ENCODE results near the gene ADGRL2.

The ADGRL2 gene

DNA sequence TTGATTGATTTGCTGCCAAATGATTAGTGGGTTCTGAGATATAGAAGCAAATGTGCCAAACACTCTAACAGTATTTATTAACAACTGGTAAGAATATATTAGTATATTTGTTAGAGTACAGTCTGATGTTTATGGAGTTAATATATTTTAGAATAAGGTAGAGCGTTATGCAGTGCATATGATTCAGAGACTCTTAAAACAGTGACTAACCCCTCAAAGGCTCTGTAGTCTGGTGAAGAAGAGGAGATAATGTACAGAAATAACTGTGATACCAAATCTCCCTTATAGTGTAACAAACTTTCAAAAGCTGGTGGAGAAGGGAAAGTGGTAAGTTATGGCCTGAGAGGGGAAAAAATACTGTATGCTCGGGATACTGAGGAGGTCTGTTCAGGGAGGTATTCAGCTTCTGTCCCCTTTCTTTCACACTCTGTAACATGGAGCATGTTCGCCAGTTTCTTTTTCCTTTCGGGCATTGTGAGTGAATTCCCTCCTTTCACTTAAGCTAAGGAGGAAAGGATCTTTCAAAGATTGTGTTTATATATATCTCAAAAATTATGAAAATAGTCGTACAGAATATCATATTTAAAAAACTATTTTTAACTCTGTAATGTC lies 121.2 kb downstream of the ADGRL2 start:
- intact Hi-C loops (cut with micrococcal nuclease) = no loop called here
- H3K4me3 Mint-ChIP-seq = no peak overlapping the region
- H3K27me3 Mint-ChIP-seq = no peaks in the 10 kb centered on the region
- H3K4me1 Mint-ChIP-seq (ENCODE audit: low read depth) = no peaks in the 10 kb centered on the region
- no peaks in the 10 kb centered on the region for H3K9me3 Mint-ChIP-seq
- no peaks in the 10 kb centered on the region for H3K36me3 Mint-ChIP-seq (ENCODE audit: low read depth)
- no peak overlapping the region for H3K27ac Mint-ChIP-seq

GRCh38 chr1:81922955-81923354 lies 122.2 kb downstream of the ADGRL2 start:
- Mint-ChIP-seq H3K36me3 (ENCODE audit: low read depth) (no peaks in the 10 kb centered on the region), H3K27me3 (no peaks in the 10 kb centered on the region), H3K4me3 (no peak overlapping the region), H3K27ac (no peak overlapping the region), H3K9me3 (no peaks in the 10 kb centered on the region), H3K4me1 (ENCODE audit: low read depth) (no peaks in the 10 kb centered on the region)
- intact Hi-C loops (cut with micrococcal nuclease) = no loop called here

DNA sequence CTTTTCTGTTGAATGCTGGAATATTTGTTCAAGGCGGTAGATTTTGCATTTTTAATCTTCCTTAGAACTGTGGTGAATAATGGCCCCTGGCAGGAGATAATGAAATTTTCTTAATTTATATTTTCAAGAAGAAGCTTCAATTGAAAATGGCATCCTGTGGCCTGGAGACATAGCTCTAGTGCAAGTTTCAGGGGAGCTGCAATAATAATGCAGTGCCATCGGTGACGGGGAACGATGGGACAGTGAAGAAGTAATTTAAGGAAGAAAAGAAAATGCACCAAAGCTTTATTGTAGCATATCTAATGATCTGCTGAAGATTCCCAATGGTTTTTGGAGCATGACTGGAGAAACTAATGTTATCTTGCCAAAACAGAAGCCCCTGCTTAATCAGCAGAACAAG lies 128.4 kb downstream of the ADGRL2 start:
- no peaks in the 10 kb centered on the region for H3K36me3 Mint-ChIP-seq (ENCODE audit: low read depth)

DNA sequence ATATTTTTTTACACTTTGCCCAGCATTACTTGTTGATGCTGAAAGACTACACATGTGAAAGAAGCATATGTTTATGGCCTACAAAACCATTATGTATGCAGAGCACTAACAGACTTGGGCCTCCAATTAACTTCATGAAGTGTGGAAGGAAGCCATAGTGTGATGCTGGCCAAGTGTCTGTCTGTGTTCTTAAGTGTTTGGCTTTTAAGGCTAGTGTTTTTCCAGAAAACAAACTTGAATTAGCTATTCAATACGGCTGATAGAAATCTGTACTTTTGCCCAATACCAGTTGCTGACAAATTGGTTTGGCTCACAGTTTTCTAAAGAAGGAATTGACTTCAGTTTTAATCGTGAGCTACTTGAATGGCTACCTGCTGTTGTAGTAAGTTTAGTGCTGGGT lies 136.1 kb downstream of the ADGRL2 start:
- Mint-ChIP-seq H3K4me3 (no peak overlapping the region), H3K27me3 (no peaks in the 10 kb centered on the region), H3K36me3 (ENCODE audit: low read depth) (no peaks in the 10 kb centered on the region), H3K9me3 (no peaks in the 10 kb centered on the region), H3K27ac (no peak overlapping the region), H3K4me1 (ENCODE audit: low read depth) (no peaks in the 10 kb centered on the region)
- intact Hi-C loops (cut with micrococcal nuclease) = no loop called here

More for the DNA sequence above, 128.4 kb downstream of the ADGRL2 start:
- H3K4me3 Mint-ChIP-seq = no peak overlapping the region
- intact Hi-C loops (cut with micrococcal nuclease) = no loop called here
- no peaks in the 10 kb centered on the region for H3K27me3 Mint-ChIP-seq
- H3K9me3 Mint-ChIP-seq = no peaks in the 10 kb centered on the region
- no peaks in the 10 kb centered on the region for H3K4me1 Mint-ChIP-seq (ENCODE audit: low read depth)
- H3K27ac Mint-ChIP-seq = no peak overlapping the region

DNA sequence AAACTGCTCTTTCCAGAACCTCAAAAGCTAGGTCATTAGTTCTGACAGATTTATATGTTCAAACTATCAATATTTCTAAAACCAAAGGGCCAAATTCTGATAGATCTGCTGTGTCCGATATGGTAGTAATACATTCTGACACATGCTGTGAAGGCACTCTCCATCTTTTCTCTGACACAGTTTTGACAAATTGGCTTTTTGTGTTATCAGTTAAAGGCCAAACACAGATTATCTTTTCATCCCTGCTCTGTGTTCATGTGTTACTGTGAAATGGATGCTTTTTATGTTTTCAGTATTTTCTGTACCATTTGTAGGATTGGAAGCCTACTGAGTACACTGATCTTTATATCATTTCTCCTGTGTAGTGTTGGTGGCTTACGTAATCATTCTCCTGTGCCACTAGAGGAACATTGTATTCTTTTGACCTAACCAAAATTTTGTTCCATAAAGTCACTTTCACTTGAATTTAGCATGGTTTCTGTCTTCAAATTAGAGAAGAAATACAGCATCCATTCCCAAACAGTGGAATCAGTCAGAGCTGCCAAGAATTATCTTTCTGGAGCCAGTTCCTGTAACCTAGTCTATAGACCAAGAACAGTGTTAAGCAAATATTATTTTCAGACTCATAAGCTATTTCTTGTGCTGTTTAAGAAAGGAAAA lies 137.2 kb downstream of the ADGRL2 start:
- no peaks in the 10 kb centered on the region for H3K4me1 Mint-ChIP-seq (ENCODE audit: low read depth)
- no peak overlapping the region for H3K4me3 Mint-ChIP-seq
- no peaks in the 10 kb centered on the region for H3K9me3 Mint-ChIP-seq
- no peaks in the 10 kb centered on the region for H3K27me3 Mint-ChIP-seq
- H3K36me3 Mint-ChIP-seq (ENCODE audit: low read depth) = no peaks in the 10 kb centered on the region
- intact Hi-C loops (cut with micrococcal nuclease) = no loop called here
- no peak overlapping the region for H3K27ac Mint-ChIP-seq

DNA sequence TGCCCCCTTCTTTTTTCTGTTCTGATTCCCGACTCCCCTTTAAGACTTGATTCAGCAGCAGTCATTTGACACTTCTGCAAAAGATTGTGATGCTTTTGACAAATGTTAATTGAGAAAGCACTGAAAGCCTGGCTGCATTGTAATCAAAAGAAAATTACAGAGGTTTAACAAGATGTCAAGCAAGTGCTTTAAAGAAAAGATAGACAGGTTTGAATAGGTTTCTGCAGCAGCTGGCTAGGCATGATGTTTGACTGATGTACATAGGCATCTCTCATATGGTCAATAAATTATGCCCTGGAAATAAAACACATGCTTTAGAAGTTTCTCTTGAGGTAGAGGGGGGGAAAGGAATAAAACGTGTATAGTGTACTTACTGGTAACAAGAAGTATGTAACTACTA lies 147.8 kb downstream of the ADGRL2 start:
- no peaks in the 10 kb centered on the region for H3K27me3 Mint-ChIP-seq
- no peak overlapping the region for H3K27ac Mint-ChIP-seq
- no peaks in the 10 kb centered on the region for H3K4me1 Mint-ChIP-seq (ENCODE audit: low read depth)
- no peak overlapping the region for H3K4me3 Mint-ChIP-seq
- no peaks in the 10 kb centered on the region for H3K36me3 Mint-ChIP-seq (ENCODE audit: low read depth)
- peaks cover 10% of the 10 kb centered on the region for H3K9me3 Mint-ChIP-seq
- intact Hi-C loops (cut with micrococcal nuclease) = no loop called here

DNA sequence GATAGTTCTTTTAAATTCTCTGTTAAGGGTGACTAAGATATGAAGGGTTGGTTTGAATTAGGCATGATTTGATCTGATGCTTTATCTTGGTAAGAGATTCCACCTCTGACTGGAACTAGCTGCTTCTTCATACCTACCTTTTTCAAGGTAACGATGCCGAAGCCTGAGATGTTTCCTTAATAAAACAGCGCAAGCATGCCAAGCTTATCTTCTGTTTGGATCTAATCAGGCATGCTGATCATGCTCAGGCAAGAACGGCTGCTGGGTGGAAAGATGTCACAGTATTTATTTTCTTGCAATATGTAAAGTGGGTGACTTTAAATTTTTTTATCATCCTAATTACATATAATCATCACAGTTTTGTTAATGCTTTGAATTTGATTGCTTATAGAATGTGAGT lies 148.7 kb downstream of the ADGRL2 start:
- no peaks in the 10 kb centered on the region for H3K4me1 Mint-ChIP-seq (ENCODE audit: low read depth)
- intact Hi-C loops (cut with micrococcal nuclease) = no loop called here
- H3K4me3 Mint-ChIP-seq = no peak overlapping the region
- no peaks in the 10 kb centered on the region for H3K27me3 Mint-ChIP-seq
- no peak overlapping the region for H3K27ac Mint-ChIP-seq
- no peaks in the 10 kb centered on the region for H3K36me3 Mint-ChIP-seq (ENCODE audit: low read depth)
- H3K9me3 Mint-ChIP-seq = peaks cover 10% of the 10 kb centered on the region

- no peaks in the 10 kb centered on the region for H3K36me3 Mint-ChIP-seq (ENCODE audit: low read depth)
- intact Hi-C loops (cut with micrococcal nuclease) = no loop called here
- no peak overlapping the region for H3K4me3 Mint-ChIP-seq
- no peak overlapping the region for H3K27ac Mint-ChIP-seq
- H3K27me3 Mint-ChIP-seq = no peaks in the 10 kb centered on the region
- H3K4me1 Mint-ChIP-seq (ENCODE audit: low read depth) = no peaks in the 10 kb centered on the region
- peaks cover 10% of the 10 kb centered on the region for H3K9me3 Mint-ChIP-seq
Measured at GRCh38 chr1:81950037-81950436, 149.3 kb downstream of the ADGRL2 start.

GRCh38 chr1:81950591-81951244 lies 150.0 kb downstream of the ADGRL2 start:
- H3K36me3 Mint-ChIP-seq (ENCODE audit: low read depth) = no peaks in the 10 kb centered on the region
- intact Hi-C loops (cut with micrococcal nuclease) = no loop called here
- no peaks in the 10 kb centered on the region for H3K4me1 Mint-ChIP-seq (ENCODE audit: low read depth)
- H3K27ac Mint-ChIP-seq = no peak overlapping the region
- no peak overlapping the region for H3K4me3 Mint-ChIP-seq
- peaks cover 9% of the 10 kb centered on the region for H3K9me3 Mint-ChIP-seq
- H3K27me3 Mint-ChIP-seq = no peaks in the 10 kb centered on the region

DNA sequence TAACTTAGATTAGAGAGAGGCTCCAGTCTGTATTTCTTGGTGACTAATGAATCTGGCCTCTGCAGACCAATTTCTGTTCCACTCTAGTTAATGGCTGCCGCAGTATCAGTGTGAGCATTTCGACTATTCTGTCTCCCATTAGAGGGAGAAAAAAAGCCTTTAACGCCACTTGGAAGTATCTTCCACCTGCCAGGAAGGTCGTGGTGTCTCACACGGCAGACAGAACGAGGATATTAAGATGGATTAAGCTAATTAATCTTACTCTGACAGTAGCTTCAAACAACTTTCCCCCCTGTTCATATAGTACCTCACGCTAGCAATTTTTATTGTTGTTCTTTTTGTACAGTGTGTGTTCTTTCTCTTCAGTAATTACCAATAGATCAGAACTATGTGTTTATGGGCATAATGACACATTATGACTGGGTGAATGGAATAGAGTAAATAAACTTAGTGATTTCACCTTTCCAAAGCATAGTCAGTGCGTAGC lies 153.8 kb downstream of the ADGRL2 start:
- Mint-ChIP-seq H3K36me3 (ENCODE audit: low read depth) (no peaks in the 10 kb centered on the region), H3K27me3 (no peaks in the 10 kb centered on the region), H3K4me1 (ENCODE audit: low read depth) (no peaks in the 10 kb centered on the region), H3K27ac (no peak overlapping the region), H3K4me3 (no peak overlapping the region), H3K9me3 (no peaks in the 10 kb centered on the region)
- intact Hi-C loops (cut with micrococcal nuclease) = no loop called here

GRCh38 chr1:81967951-81968350 lies 167.2 kb downstream of the ADGRL2 start:
- H3K9me3 Mint-ChIP-seq = peaks cover under 1% of the 10 kb centered on the region

GRCh38 chr1:81970416-81970815 lies 169.7 kb downstream of the ADGRL2 start:
- no peaks in the 10 kb centered on the region for H3K36me3 Mint-ChIP-seq (ENCODE audit: low read depth)
- intact Hi-C loops (cut with micrococcal nuclease) = no loop called here
- H3K27ac Mint-ChIP-seq = no peak overlapping the region
- no peaks in the 10 kb centered on the region for H3K27me3 Mint-ChIP-seq
- H3K9me3 Mint-ChIP-seq = no peaks in the 10 kb centered on the region
- H3K4me1 Mint-ChIP-seq (ENCODE audit: low read depth) = no peaks in the 10 kb centered on the region
- no peak overlapping the region for H3K4me3 Mint-ChIP-seq

More at GRCh38 chr1:81967951-81968350, 167.2 kb downstream of the ADGRL2 start:
- no peaks in the 10 kb centered on the region for H3K27me3 Mint-ChIP-seq
- H3K4me1 Mint-ChIP-seq (ENCODE audit: low read depth) = no peaks in the 10 kb centered on the region
- H3K36me3 Mint-ChIP-seq (ENCODE audit: low read depth) = no peaks in the 10 kb centered on the region
- H3K27ac Mint-ChIP-seq = no peak overlapping the region
- intact Hi-C loops (cut with micrococcal nuclease) = no loop called here
- H3K4me3 Mint-ChIP-seq = no peak overlapping the region

DNA sequence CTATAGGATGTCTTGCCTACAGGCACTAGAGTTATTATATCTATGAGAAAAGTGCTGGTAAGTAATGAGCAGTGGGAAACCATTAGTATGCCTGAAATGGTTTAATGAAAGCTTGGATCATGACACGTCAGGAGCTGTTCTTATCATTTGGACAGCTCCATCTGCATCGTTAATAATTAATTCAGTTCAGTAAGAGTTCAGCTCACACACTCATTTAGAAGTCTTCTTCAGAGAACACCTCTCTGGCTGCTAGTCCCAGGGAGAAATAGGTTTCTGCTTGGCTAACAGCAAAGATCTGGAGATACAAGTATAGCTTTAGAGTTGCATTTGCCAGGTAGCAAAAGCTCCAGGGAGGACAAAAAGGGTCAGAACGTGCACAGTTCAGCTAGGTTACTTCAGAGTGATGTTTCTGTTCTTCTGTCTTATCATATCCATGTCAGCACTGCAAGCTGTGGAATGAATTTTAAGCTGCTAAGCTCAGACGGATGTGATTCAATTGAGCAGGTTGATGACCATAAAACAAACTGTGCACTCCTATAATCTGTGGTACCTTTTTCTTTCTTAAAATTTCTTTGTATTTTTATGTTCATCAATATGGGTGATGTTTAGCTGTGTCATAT lies 173.6 kb downstream of the ADGRL2 start:
- H3K27ac Mint-ChIP-seq = no peak overlapping the region
- H3K27me3 Mint-ChIP-seq = no peaks in the 10 kb centered on the region
- no peaks in the 10 kb centered on the region for H3K36me3 Mint-ChIP-seq (ENCODE audit: low read depth)
- intact Hi-C loops (cut with micrococcal nuclease) = no loop called here
- H3K4me3 Mint-ChIP-seq = no peak overlapping the region
- no peaks in the 10 kb centered on the region for H3K4me1 Mint-ChIP-seq (ENCODE audit: low read depth)
- H3K9me3 Mint-ChIP-seq = no peaks in the 10 kb centered on the region

GRCh38 chr1:81974883-81975555 lies 174.3 kb downstream of the ADGRL2 start:
- no peaks in the 10 kb centered on the region for H3K4me1 Mint-ChIP-seq (ENCODE audit: low read depth)
- H3K36me3 Mint-ChIP-seq (ENCODE audit: low read depth) = no peaks in the 10 kb centered on the region
- H3K9me3 Mint-ChIP-seq = no peaks in the 10 kb centered on the region
- intact Hi-C loops (cut with micrococcal nuclease) = no loop called here
- H3K27ac Mint-ChIP-seq = no peak overlapping the region
- no peaks in the 10 kb centered on the region for H3K27me3 Mint-ChIP-seq
- no peak overlapping the region for H3K4me3 Mint-ChIP-seq
